RPMI7951 (cell line): ENCODE measurements around the gene GRIN2D. TPM values are rescaled to one million over a fixed set of nuclear protein-coding genes. Genes with fewer than 3 reads are reported as not detected.

Experiments used
- DNase-seq: peaks from one replicate; pipeline ENCODE4 v3.0.0-alpha.2; 2012; ENCODE audit warnings: low read depth
- total RNA-seq: library from RNA; depleted of rRNA; stranded (reverse); fragments of >200 nt; shearing (Covaris generic); gene quantifications from 2 replicates; pipeline ENCODE4 v1.2.3, GENCODE V29; 2014; rRNA removed

The GRIN2D gene
- total RNA-seq, 1 experiment from 2014 or later, result 0.60 TPM

GRCh38 chr19:48441360-48442050 is 48.0 kb downstream of the GRIN2D start:
- DNase-seq, result no peak

DNA sequence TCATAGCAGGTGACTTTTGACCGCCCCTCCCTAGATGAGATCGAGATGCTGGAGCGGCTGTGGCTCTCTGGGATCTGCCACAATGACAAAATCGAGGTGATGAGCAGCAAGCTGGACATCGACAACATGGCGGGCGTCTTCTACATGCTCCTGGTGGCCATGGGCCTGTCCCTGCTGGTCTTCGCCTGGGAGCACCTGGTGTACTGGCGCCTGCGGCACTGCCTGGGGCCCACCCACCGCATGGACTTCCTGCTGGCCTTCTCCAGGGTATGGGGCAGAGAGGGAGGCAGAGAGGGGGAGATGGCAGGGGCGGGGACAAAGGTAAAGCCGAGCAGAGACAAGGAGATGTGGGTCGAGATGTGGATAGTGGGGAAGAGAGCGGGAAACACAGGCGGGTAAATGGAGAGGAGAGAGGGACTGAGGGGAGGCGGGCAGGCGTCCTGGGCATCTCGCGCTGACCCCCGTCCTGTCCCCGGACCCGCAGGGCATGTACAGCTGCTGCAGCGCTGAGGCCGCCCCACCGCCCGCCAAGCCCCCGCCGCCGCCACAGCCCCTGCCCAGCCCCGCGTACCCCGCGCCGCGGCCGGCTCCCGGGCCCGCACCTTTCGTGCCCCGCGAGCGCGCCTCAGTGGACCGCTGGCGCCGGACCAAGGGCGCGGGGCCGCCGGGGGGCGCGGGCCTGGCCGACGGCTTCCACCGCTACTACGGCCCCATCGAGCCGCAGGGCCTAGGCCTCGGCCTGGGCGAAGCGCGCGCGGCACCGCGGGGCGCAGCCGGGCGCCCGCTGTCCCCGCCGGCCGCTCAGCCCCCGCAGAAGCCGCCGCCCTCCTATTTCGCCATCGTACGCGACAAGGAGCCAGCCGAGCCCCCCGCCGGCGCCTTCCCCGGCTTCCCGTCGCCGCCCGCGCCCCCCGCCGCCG is 48.9 kb downstream of the GRIN2D start:
- no peak for DNase-seq

DNA sequence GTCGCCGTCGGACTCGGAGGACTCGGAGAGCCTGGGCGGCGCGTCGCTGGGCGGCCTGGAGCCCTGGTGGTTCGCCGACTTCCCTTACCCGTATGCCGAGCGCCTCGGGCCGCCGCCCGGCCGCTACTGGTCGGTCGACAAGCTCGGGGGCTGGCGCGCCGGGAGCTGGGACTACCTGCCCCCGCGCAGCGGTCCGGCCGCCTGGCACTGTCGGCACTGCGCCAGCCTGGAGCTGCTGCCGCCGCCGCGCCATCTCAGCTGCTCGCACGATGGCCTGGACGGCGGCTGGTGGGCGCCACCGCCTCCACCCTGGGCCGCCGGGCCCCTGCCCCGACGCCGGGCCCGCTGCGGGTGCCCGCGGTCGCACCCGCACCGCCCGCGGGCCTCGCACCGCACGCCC is 49.8 kb downstream of the GRIN2D start:
- DNase-seq, result no peak

Other genes with a start within 250 kb of the GRIN2D start
- 44.0 and 54.3 TPM in 2 replicates for gene LIG1, start 223.3 kb upstream of the GRIN2D start, total RNA-seq
- gene ZSWIM9, start 223.0 kb upstream of the GRIN2D start, total RNA-seq, result 1.4 and 2.1 TPM in 2 replicates
- gene CARD8, start 137.8 kb upstream of the GRIN2D start, total RNA-seq, result 27.2 and 28.1 TPM in 2 replicates
- 0.24 and 0.49 TPM in 2 replicates for gene ZNF114, start 123.6 kb upstream of the GRIN2D start, total RNA-seq
- 246 and 286 TPM in 2 replicates for gene EMP3, start 68.1 kb upstream of the GRIN2D start, total RNA-seq
- 4.4 and 6.4 TPM in 2 replicates for gene TMEM143, start 29.7 kb upstream of the GRIN2D start, total RNA-seq
- not detected in 2 replicates for gene SYNGR4, start 29.3 kb upstream of the GRIN2D start, total RNA-seq
- gene KDELR1, start 2.1 kb upstream of the GRIN2D start, total RNA-seq, result 153 and 156 TPM in 2 replicates
- 28.2 and 38.0 TPM in 2 replicates for gene GRWD1, start 52.3 kb downstream of the GRIN2D start, total RNA-seq
- gene KCNJ14, start 61.9 kb downstream of the GRIN2D start, total RNA-seq, result 0.48 and 1.1 TPM in 2 replicates
- gene CYTH2, start 75.7 kb downstream of the GRIN2D start, total RNA-seq, result 39.0 and 74.3 TPM in 2 replicates
- gene LMTK3, start 118.2 kb downstream of the GRIN2D start, total RNA-seq, result not detected in 2 replicates
- gene SULT2B1, start 158.5 kb downstream of the GRIN2D start, total RNA-seq, result 0.39 TPM in 1 of 2 replicates, not detected in the other
- not detected in 2 replicates for gene SPACA4, start 213.1 kb downstream of the GRIN2D start, total RNA-seq
- gene FAM83E, start 221.4 kb downstream of the GRIN2D start, total RNA-seq, result 1.6 TPM in 1 of 2 replicates, not detected in the other
- 2,104 and 2,291 TPM in 2 replicates for gene RPL18, start 225.5 kb downstream of the GRIN2D start, total RNA-seq
- 4.7 and 7.7 TPM in 2 replicates for gene SPHK2, start 225.8 kb downstream of the GRIN2D start, total RNA-seq
- gene DBP, start 243.7 kb downstream of the GRIN2D start, total RNA-seq, result 16.6 and 17.2 TPM in 2 replicates